IgD-negative memory B cell (primary cell): Measurements from ENCODE around the gene PLGLB2. TPM values are rescaled to one million over a fixed set of nuclear protein-coding genes. Genes with fewer than 3 reads are reported as not detected.
"Not testable (repeated sequence)": the region's sequence is repeated elsewhere in the genome, so short reads cannot be mapped to it uniquely, and the experiment has no call there.

Experiments
- H3K27ac Mint-ChIP-seq, 3 donors: one replicate each; pipeline ENCODE4 v1.8.0; 2020 to 2022; ENCODE audit warnings: mild to moderate bottlenecking in 3 of 3, mixed read lengths in 3 of 3, moderate library complexity in 1 of 3
- H3K27me3 Mint-ChIP-seq: one replicate; pipeline ENCODE4 v1.8.0; 2021; ENCODE audit warnings: mixed read lengths
- H3K36me3 Mint-ChIP-seq: one replicate; pipeline ENCODE4 v1.8.0; 2020; ENCODE audit warnings: mild to moderate bottlenecking, mixed read lengths
- H3K4me1 Mint-ChIP-seq, 3 donors: one replicate each; pipeline ENCODE4 v1.8.0; 2020 to 2022; ENCODE audit warnings: mixed read lengths in 3 of 3, mild to moderate bottlenecking in 1 of 3
- H3K4me3 Mint-ChIP-seq, 4 donors: one replicate each; pipeline ENCODE4 v1.8.0; 2020 to 2022; ENCODE audit warnings: mild to moderate bottlenecking in 4 of 4, mixed read lengths in 4 of 4, moderate library complexity in 3 of 4
- H3K9me3 Mint-ChIP-seq, 3 donors: one replicate each; pipeline ENCODE4 v1.8.0; 2020 to 2021; ENCODE audit warnings: mixed read lengths in 3 of 3, mild to moderate bottlenecking in 1 of 3
- polyA plus RNA-seq: library from polyadenylated mRNA; unstranded; fragments of 300-500 nt; fragmentation: Illumina TruSeq; gene quantifications from one replicate; pipeline ENCODE4 v1.2.3, GENCODE V29; 2021

PLGLB2 gene
- polyA plus RNA-seq = not detected

GRCh38 chr2:87747791-87748190, at the start of gene PLGLB2:
TSS of gene PLGLB2 (plus strand) at chr2:87748087. CDS start at chr2:87748154, 67 bp downstream.
- not testable (repeated sequence) for H3K9me3 Mint-ChIP-seq, H3K4me3 Mint-ChIP-seq, H3K27me3 Mint-ChIP-seq, H3K4me1 Mint-ChIP-seq, H3K36me3 Mint-ChIP-seq, H3K27ac Mint-ChIP-seq

- not testable (repeated sequence) for H3K4me3 Mint-ChIP-seq, H3K4me1 Mint-ChIP-seq, H3K9me3 Mint-ChIP-seq, H3K36me3 Mint-ChIP-seq, H3K27ac Mint-ChIP-seq, H3K27me3 Mint-ChIP-seq
Measured at GRCh38 chr2:87704572-87705323, 43.1 kb upstream of the PLGLB2 start.

- H3K4me3 Mint-ChIP-seq, H3K9me3 Mint-ChIP-seq, H3K36me3 Mint-ChIP-seq, H3K4me1 Mint-ChIP-seq, H3K27ac Mint-ChIP-seq, H3K27me3 Mint-ChIP-seq: not testable (repeated sequence)
Measured at GRCh38 chr2:87708368-87708767, 39.5 kb upstream of the PLGLB2 start.

GRCh38 chr2:87727940-87728599, 19.8 kb upstream of the PLGLB2 start:
- H3K27ac Mint-ChIP-seq, H3K36me3 Mint-ChIP-seq, H3K4me3 Mint-ChIP-seq, H3K27me3 Mint-ChIP-seq, H3K9me3 Mint-ChIP-seq, H3K4me1 Mint-ChIP-seq: not testable (repeated sequence)

- H3K9me3 Mint-ChIP-seq, H3K4me1 Mint-ChIP-seq, H3K27me3 Mint-ChIP-seq, H3K36me3 Mint-ChIP-seq, H3K4me3 Mint-ChIP-seq, H3K27ac Mint-ChIP-seq: not testable (repeated sequence)
Measured at GRCh38 chr2:87740928-87741327, 7.0 kb upstream of the PLGLB2 start.

GRCh38 chr2:87742393-87743108, 5.3 kb upstream of the PLGLB2 start:
- not testable (repeated sequence) for H3K27me3 Mint-ChIP-seq, H3K27ac Mint-ChIP-seq, H3K9me3 Mint-ChIP-seq, H3K4me3 Mint-ChIP-seq, H3K36me3 Mint-ChIP-seq, H3K4me1 Mint-ChIP-seq

- not testable (repeated sequence) for H3K36me3 Mint-ChIP-seq, H3K4me3 Mint-ChIP-seq, H3K27me3 Mint-ChIP-seq, H3K4me1 Mint-ChIP-seq, H3K9me3 Mint-ChIP-seq, H3K27ac Mint-ChIP-seq
Measured at GRCh38 chr2:87743638-87744037, 4.2 kb upstream of the PLGLB2 start.

- H3K36me3 Mint-ChIP-seq, H3K9me3 Mint-ChIP-seq, H3K4me1 Mint-ChIP-seq, H3K4me3 Mint-ChIP-seq, H3K27ac Mint-ChIP-seq, H3K27me3 Mint-ChIP-seq: not testable (repeated sequence)
Measured at GRCh38 chr2:87745353-87745951, 2.4 kb upstream of the PLGLB2 start.

- H3K36me3 Mint-ChIP-seq, H3K4me3 Mint-ChIP-seq, H3K4me1 Mint-ChIP-seq, H3K27me3 Mint-ChIP-seq, H3K27ac Mint-ChIP-seq, H3K9me3 Mint-ChIP-seq: not testable (repeated sequence)
Measured at GRCh38 chr2:87748524-87748923, 637 bp downstream of the PLGLB2 start.

- not testable (repeated sequence) for H3K9me3 Mint-ChIP-seq, H3K36me3 Mint-ChIP-seq, H3K4me1 Mint-ChIP-seq, H3K27ac Mint-ChIP-seq, H3K27me3 Mint-ChIP-seq, H3K4me3 Mint-ChIP-seq
Measured at GRCh38 chr2:87750560-87750959, 2.7 kb downstream of the PLGLB2 start.

- H3K9me3 Mint-ChIP-seq, H3K4me1 Mint-ChIP-seq, H3K27ac Mint-ChIP-seq, H3K4me3 Mint-ChIP-seq, H3K36me3 Mint-ChIP-seq, H3K27me3 Mint-ChIP-seq: not testable (repeated sequence)
Measured at GRCh38 chr2:87754759-87755158, 6.9 kb downstream of the PLGLB2 start.

Other genes starting within 250 kb of the PLGLB2 start
- 6.6 TPM for gene RGPD2, start 77.7 kb downstream of the PLGLB2 start, polyA plus RNA-seq